GM08714 (cell line): Measurements from ENCODE around the gene CPED1.

ENCODE experiments used
- H3K4me3 ChIP-seq: fragments of 200-500 bp; sonication (Bioruptor generic); 2 replicates; pipeline ENCODE4 v1.5.1; 2014; ENCODE audit warnings: mild to moderate bottlenecking, low read length, inconsistent platforms
- ZNF274 ChIP-seq: IDR thresholded peaks from 2 replicates; pipeline ENCODE4 v1.6.1; 2012; ENCODE audit warnings: mild to moderate bottlenecking, low read depth, low read length

The CPED1 gene

GRCh38 chr7:120987683-120988590 lies 574 bp upstream of the CPED1 start:
- TF ChIP-seq ZNF274 = no peak
- H3K4me3 ChIP-seq = peak overlapping the region; percentile 37; the same call in 1 of the 2 replicates

DNA sequence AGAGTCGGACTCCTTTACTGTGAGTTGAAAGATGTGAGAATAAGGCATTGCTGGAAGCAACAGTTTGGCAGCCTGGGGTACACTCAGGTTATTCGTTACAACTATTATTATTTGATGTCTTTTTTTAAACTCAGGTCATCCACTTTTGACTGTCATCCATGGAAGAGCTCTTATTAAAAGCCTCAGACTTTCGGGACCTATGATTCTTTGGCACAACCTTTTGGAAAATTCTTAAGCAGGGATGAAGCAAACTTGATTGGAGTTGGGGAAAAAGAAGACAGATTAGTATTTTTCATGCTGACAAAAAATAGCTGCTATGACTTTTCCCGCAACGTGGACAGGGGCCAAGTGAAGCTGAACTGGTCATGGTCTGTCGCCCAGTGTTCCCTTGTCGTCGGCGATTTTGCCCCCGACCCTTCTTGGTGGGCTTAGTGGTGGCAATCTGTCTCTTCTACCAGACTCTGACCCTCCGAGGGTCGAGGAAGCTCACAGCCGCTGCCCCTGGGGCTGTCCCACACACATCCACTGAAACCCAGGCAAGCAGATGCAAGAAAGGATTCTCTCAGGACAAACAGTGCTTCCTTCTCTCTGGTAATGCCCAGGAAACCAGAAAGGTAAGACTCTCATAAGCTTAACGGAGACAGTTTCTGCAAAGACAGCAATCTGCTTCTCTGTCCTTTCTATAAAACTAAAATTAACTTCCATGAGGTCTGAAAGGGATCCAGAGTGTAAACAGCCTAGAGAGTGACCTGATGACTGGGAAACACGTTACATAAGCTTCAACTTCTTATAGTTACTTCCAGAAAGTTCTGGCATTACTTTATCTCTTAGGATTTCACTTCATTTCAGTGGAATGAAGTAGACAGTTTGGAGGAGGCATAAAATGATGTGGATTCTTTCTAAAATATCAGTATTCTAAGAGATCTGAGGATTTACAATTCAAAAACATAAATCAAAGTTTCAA lies 1.0 kb downstream of the CPED1 start:
- H3K4me3 ChIP-seq = no peak overlapping the region
- TF ChIP-seq ZNF274 = no peak

DNA sequence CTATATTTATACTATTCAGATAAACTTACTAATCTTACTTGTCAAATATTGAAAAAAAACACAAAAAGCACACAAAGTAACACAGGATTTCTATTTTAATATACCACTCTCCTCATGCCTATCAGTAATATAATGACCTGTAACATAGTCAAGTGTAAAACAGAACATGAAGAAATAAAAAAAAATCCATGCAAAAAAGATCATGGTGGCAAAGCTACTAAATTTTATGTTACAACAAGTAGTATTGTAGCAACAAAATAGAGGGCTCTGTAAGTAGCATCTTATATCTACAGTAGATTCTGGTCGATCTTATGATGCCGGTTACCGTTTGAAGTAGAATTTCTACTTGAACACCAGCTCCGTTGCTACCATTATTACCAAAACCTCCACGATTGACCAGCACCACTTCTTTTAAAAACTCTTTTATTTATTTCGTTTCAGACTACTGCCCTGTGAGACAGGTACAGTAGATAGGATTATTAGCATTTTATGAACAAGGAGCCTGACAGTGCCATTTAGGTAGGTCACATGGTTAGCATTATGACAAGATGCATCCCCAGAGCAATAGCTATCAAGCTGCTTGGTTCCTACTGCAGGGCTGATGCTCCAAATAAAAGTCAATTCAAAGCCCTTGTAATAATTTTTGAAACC lies 2.1 kb downstream of the CPED1 start:
- H3K4me3 ChIP-seq = no peak overlapping the region

DNA sequence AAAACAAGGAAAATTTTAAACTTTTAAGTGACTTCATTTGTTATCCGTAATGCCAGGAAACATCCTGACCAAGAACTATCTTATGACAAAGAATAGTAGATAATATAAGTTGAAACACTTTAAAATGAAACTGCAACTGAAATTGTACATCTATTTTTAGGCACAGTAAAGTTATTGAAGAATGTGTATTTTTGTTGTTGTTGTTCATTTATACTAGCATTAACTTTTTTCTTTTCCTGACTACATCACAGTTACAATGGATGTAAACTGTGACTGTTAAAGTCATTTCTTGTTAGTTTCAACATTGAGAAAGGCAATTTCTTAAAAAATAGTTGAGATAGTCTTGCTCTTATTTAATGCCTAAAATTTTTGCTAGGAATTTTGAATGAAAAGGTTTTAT lies 2.6 kb downstream of the CPED1 start:
- H3K4me3 ChIP-seq = no peak overlapping the region
- TF ChIP-seq ZNF274 = no peak

More for the DNA sequence above, 2.1 kb downstream of the CPED1 start:
- no peak for TF ChIP-seq ZNF274

DNA sequence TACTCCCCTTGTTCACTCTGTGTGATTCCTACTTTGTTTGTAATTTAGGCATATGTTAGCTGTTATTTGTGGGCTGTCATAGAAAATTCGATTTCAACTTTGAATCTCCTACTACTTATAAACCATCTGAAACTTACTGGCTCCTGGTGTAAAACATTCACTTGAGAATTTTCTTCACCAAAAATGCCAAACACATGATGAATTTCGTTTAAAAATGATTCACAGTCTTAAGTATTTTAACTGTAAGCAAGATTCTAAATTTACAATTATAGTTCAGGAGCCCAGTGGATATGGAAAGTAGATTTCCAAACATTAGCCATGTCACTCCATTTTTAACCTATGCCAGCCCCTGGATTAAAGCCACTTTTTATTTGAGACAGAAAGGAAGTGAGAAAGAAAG lies 3.1 kb downstream of the CPED1 start:
- no peak overlapping the region for H3K4me3 ChIP-seq
- TF ChIP-seq ZNF274 = no peak

- H3K4me3 ChIP-seq = no peak overlapping the region
- no peak for TF ChIP-seq ZNF274
Measured at GRCh38 chr7:120992272-120992964, 3.9 kb downstream of the CPED1 start.

DNA sequence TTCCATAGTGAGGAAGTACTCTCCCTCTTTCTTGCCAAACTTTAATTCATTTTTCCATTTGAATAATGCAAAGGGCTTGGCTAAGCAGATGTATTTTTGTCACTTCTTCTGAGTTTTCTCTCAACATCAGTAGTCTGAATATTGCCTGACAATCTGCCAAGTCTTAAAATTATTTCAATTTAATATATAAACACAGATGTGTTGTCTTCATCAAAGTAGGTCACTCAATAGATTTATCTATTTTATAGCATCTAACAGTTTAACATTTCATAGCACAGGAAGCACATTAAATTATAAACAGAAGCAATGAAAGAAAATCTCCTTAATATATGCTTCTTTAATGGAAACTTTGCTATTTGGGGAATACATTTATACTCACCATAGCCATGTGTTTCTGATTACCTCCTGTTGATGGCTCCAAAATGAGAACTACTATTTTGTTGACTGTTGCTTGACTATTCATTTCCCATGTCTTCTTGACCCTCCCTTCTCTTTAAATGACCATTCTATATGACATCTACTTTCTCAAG lies 4.5 kb downstream of the CPED1 start:
- H3K4me3 ChIP-seq = no peak overlapping the region

GRCh38 chr7:120993553-120994191 lies 5.2 kb downstream of the CPED1 start:
- no peak overlapping the region for H3K4me3 ChIP-seq
- no peak for TF ChIP-seq ZNF274

More for the DNA sequence above, 4.5 kb downstream of the CPED1 start:
- TF ChIP-seq ZNF274 = no peak

- TF ChIP-seq ZNF274 = no peak
- no peak overlapping the region for H3K4me3 ChIP-seq
Measured at GRCh38 chr7:120994512-120995410, 6.2 kb downstream of the CPED1 start.

- no peak for TF ChIP-seq ZNF274
- no peak overlapping the region for H3K4me3 ChIP-seq
Measured at GRCh38 chr7:120995654-120996053, 7.1 kb downstream of the CPED1 start.

- no peak for TF ChIP-seq ZNF274
- no peak overlapping the region for H3K4me3 ChIP-seq
Measured at GRCh38 chr7:120996333-120996987, 7.9 kb downstream of the CPED1 start.
